Measurements from ENCODE around the gene NFE2L3.
"Not testable (repeated sequence)": the region's sequence is repeated elsewhere in the genome, so short reads cannot be mapped to it uniquely, and the experiment has no call there.

Gene NFE2L3

GRCh38 chr7:26160896-26161295, 8.9 kb downstream of the NFE2L3 start:
- no peak for TF ChIP-seq CTCF (conservative IDR thresholded peaks at IDR 0.05; ENCODE audit: low read depth, low read length)
- DNase-seq (ENCODE audit: low read depth) = no peak
- no peak overlapping the region for H3K4me3 ChIP-seq (ENCODE audit: low read depth, low read length)

GRCh38 chr7:26162431-26162830, 10.4 kb downstream of the NFE2L3 start:
- no peak for TF ChIP-seq CTCF (conservative IDR thresholded peaks at IDR 0.05; ENCODE audit: low read depth, low read length)
- no peak for DNase-seq (ENCODE audit: low read depth)
- H3K4me3 ChIP-seq (ENCODE audit: low read depth, low read length) = no peak overlapping the region

GRCh38 chr7:26163804-26164203, 11.8 kb downstream of the NFE2L3 start:
- not testable (repeated sequence) for H3K4me3 ChIP-seq (ENCODE audit: low read depth, low read length); DNase-seq (ENCODE audit: low read depth)

GRCh38 chr7:26165950-26166683, 14.1 kb downstream of the NFE2L3 start:
- DNase-seq (ENCODE audit: low read depth) = no peak
- no peak overlapping the region for H3K4me3 ChIP-seq (ENCODE audit: low read depth, low read length)
- TF ChIP-seq CTCF (conservative IDR thresholded peaks at IDR 0.05; ENCODE audit: low read depth, low read length) = no peak

- DNase-seq (ENCODE audit: low read depth) = no peak
- no peak for TF ChIP-seq CTCF (conservative IDR thresholded peaks at IDR 0.05; ENCODE audit: low read depth, low read length)
These were observed 14.8 kb downstream of the NFE2L3 start for GRCh38 chr7:26166684-26167266.

GRCh38 chr7:26167303-26167934, 15.4 kb downstream of the NFE2L3 start:
- no peak for DNase-seq (ENCODE audit: low read depth)
- no peak for TF ChIP-seq CTCF (conservative IDR thresholded peaks at IDR 0.05; ENCODE audit: low read depth, low read length)
- no peak overlapping the region for H3K4me3 ChIP-seq (ENCODE audit: low read depth, low read length)

More at GRCh38 chr7:26166684-26167266, 14.8 kb downstream of the NFE2L3 start:
- no peak overlapping the region for H3K4me3 ChIP-seq (ENCODE audit: low read depth, low read length)

- no peak for DNase-seq (ENCODE audit: low read depth)
- no peak overlapping the region for H3K4me3 ChIP-seq (ENCODE audit: low read depth, low read length)
- TF ChIP-seq CTCF (conservative IDR thresholded peaks at IDR 0.05; ENCODE audit: low read depth, low read length) = no peak
These were observed 16.5 kb downstream of the NFE2L3 start for GRCh38 chr7:26168458-26169023.

Measured in choroid plexus epithelial cell (primary cell).